IPS-11a (cell line): ENCODE results near the gene MN1.

Source experiments
- H3K4me3 ChIP-seq: one replicate; pipeline ENCODE4 v1.5.1; 2013; ENCODE audit warnings: low read depth, low read length, control low read depth

Gene MN1

DNA sequence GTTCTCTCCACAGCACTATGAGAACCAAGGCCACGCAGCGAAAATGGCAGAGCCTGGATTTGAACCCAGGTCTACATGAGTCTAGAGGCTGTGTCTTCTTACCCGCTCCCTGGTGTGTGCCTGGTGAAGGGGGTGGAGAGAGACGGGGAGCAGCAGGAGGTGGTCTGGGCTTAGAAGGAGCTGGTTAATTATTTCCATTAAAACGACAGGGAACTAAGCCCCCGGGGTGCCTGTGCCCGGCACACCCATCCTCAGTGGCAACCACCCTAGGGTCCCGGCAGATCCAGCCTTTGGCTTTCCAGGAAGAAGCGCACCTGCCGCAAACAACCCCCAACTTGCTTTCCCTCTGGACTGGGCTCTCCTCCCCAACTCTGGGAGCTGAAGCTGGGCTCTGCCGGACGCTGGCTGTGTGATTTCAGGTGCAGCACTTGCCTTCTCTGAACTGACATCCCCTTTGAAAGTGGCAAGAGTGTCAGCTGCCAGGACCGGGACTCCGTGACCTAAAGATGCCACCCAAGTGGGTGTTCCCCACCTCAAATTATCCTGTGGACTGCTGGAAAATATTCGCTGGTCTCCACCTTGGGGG lies 35.8 kb downstream of the MN1 start:
- no peak overlapping the region for H3K4me3 ChIP-seq

DNA sequence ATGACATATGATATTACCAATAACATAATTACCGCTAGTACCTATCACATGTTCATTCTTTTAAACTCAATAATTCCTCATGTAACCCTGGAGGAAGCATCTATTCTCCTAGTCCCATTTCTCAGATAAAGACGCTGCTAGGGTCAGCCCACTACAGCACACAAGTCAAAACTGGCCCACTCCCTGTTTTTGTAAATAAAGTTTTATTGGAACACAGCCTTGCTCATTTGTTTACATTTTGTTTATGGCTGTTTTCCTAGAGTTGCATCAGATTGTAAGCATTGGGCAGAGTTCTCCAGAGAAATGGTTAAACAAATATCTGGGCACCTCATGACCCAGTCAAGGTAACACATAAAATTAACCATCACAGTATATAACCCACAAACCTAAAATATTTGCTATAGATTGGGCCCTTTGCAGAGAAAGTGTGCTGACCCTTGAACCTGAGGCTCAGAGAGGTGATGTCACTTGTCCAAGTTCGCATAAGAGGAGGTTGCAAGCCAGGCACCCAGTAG lies 36.8 kb downstream of the MN1 start:
- H3K4me3 ChIP-seq: no peak overlapping the region

DNA sequence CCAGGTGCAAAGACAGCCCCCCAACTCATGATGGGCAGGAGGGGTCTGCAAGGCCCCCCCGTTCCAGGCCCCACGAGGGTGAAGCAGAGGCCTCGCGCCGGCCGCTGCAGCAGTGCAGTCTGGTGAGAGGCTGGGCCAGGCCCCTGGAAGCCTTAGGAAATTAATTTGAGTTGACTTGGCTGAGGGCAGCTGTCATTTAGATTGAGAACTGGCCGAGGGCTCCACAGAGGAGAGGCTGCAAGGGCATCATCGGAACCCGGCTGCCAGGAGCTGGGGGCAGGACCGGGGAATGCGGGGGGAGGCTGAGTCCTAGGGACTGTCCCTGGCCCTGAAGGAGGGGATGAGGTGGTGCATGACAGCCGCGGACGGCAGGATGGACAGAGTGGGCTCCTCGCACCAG lies 39.9 kb downstream of the MN1 start:
- H3K4me3 ChIP-seq: no peak overlapping the region

DNA sequence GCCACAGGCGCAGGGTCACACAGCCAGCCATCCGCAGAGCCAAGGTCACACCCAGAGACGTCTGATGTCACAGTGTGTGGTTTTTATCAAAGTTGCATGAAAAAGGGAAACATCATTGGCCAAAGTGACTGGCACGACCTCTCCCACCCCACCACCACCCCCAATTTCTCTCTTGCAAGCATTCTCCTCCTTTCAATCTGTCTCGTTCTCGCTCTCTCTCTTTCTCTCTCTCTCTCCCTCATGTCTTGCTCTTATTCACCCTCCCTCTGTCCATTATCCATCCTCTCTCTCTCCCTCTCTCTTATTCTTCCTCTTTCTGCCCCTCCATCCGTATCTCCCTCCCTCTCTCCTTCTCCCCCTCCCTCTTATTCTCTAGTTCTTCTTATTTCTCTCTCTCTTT lies 40.6 kb downstream of the MN1 start:
- H3K4me3 ChIP-seq: no peak overlapping the region

DNA sequence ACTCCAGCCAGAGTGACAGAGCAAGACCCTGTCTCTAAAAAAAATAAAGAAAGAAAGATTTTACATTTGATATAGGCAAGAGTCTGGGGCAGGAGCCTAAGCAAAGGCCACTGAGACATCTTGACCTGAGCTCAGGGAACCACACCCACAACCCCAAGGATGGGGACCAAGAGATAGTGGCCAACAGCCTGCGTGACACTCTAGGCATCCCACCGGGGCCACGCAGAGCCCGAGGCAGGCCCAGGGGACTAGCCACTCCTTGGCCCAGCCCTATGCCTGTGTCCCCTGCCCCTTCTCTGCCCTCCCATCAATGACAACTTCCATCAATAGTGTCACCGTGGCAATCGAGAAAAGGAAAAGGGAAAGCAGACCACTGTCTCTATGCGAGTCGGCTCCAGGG lies 41.1 kb downstream of the MN1 start:
- H3K4me3 ChIP-seq: no peak overlapping the region

DNA sequence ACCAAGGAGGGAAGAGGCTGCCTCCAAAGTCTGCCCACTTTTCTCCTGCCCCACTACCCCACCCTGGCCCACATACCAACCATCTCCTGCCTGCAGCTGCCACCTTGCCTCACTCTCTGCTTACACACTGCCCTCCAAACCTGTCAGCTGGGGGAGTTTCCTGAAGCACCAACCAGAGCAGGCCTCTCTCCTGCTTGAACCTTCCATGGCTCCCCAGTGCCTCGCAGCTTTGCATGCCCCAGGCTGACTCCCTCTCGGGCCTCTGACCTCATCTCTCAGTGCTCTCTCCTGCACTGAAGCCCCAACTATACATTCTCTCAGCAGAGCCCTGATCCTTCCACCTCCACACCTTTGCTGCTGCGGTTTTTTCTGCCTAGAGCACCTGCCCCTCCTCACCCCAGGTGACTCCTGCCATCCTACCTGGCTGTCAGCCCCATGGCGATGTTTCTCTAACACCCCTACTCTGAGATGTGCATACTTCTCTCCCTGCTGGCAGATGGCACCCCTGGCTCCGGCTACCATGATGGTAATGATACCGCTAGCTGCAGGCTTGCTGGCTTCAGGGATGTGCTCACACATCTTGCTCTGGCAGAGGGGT lies 43.5 kb downstream of the MN1 start:
- no peak overlapping the region for H3K4me3 ChIP-seq

DNA sequence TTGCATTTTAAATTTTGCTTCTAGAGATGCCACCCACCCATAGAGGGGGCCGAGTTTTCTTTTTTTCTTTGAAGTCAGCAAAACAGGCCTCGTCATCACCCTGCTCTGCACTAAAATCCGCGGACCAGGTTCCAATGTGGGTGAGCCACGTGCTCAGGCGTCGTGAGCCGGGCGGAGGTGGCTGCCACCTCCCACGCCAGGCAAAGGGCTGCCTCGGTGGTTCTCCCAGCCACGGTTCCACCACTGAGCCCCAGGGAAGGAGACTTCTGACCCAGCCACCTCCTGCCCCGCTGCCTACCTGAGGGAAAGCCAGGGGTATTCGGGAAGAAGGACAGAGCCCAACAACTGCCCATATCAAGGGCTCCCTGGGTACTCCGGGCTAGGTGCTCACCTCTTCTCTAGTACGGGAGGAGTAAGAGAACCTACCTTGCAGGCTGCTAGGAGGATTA lies 45.3 kb downstream of the MN1 start:
- no peak overlapping the region for H3K4me3 ChIP-seq

DNA sequence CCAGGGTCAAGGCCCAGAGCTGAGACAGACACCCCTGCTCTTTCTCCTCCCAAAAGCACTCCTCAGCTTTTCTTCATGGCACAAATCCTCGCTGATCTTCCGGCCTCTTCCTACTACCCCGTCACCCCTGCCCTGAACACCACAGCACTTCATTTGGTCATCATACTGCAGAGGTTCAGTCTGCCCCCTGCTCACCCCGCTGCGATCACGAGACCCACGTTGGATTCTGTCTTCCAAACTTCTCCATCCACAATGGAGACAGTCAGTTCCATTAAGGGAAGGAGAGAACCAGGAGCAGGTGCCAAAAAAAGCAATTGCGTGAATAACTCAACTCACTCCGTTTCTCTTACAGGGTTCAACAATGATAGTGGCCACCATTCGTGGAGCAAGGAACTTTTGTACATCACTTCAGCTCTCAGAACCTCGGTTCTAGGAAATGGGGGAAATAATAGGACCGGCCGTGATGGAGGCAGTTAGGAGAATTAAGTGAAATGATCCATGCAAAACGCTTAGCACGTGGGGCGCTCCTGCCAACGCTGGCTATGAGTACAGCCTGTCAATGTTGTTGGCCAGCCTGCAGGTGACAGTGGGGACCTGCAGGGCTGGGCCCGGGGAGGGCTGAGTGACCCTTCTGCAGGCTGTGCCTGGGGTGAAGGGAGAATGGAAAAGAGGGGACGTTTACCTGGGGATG lies 45.9 kb downstream of the MN1 start:
- no peak overlapping the region for H3K4me3 ChIP-seq

DNA sequence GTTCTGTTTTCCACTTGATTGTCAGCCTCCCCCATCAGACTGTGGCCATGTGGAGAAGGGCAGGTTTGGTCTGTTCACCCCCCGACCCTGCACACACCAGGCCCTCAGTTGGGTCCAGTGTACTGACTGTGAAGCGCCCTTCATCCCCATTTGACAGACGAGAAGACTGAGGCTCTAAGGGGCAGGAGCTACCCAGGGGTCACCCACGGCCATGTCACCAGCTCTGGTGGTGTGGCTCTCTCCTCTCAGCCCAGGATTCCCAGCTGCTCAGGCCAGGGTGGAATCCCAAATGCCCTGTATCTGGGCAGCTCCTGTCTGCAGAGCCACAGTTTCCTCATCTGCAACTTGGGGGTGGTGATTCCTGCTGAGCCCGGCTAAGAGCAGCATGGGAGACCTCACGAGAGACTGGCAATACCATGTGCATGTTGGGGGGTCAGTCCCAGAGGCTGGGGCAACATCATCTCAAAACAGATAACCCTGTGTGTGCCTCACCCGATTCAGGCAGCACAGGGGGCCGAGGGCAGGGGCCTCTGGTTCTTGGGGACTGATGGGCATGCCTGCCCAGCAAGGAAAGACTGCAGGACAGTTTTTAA lies 46.6 kb downstream of the MN1 start:
- H3K4me3 ChIP-seq: no peak overlapping the region

DNA sequence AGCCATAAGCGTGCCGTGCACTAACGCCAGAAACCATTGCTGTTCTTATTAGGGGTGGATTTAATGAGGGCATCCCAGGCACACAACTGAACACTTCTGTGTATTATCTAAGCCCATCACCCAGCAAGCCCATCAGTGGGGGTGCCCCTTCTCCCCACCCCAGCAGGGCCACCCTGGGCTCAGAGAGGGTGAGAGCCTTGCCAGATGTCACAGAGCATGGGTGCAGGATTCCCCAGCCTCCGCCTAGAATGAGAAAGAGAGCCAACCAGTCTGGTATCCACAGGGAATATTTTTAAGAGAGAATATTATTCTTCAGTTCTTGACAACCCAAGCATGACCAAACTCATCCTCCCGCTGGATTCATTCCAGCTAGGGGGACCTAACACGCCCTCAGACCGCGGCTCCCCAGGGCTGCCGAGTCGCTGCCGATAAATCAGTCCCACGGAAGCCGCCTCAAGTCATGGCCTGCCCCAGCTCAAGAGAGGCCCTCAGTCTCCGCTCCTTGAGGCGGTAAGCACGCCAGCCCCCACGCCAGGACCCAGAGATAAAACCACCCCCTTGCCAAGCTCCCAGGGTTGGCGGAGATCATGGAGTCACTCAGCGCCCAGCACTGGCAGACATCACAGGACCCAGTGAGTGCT lies 47.2 kb downstream of the MN1 start:
- H3K4me3 ChIP-seq: no peak overlapping the region

DNA sequence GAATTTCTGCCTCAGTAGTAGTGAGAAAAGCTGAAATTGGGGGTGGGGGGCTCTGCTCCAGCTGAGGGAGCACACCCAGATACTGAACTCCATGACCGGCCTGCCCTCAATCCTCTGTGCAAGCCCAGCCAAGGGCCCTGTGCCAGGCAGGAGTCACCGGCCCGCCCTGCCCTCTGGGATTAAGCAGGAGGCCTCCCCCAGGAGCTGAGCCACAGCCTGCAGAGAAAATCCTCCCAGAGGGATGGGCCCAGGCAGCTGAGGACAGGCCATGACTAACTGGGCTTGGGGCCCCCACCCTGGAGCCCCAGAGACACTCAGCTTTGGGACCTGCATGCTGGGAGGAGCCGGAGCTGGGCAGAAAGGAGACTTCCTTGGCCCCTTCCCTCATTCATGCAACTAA lies 48.8 kb downstream of the MN1 start:
- no peak overlapping the region for H3K4me3 ChIP-seq

DNA sequence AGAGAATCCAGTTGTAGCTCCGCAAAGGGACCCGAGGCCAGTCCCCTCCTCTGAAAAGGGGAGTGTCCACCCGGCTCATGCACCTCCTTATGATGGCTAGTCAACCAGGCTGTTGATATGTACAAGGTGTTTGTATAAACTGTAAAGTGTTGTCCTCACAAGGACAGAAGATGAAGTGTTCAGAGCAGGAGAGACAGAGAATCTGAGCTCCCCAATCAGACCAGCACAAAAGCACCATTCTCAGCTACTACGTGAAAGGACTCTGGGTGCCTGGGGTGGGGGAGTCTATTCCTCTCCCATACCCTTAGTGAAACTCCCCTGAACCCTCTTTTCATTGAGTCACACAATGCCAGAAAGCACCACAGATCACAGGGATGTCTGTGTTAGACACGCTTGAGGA lies 49.4 kb downstream of the MN1 start:
- no peak overlapping the region for H3K4me3 ChIP-seq

DNA sequence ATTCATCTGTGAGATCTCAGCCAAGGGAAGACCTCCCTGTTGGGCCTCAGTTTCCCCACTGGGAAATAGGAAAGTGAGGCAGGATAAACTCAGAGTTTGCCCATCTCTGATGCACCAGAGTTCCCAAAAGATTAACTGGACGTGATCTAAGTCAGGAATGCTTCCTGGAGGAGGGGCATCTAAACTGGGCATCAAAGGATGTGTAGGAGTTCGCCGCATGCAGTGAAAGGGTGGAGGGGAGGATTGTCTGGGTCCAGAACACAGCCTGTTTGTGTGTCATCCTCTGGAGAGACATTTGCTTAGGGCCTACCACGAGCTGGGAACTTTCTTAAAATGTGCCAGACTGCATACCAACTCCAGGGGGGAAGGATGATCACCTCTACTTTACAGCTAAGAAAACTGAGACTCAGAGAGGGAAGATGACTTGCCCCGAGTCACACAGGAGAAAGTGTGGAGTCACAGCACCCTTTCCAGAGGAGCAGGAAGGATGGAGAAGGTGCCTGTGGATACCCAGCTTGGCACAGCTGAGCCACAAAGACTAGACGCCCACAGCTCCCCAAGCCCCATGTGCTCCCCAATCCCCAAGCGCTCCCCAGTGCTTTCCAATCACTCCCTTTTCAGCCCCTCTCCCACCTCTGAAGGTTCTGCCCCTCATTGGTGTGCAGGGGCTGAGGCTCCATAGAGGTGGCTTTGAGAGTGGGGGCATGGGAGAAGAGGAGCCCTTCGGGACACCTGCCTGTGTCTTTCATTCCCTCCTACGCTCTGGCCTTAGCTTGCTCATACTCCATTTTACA lies 50.1 kb downstream of the MN1 start:
- no peak overlapping the region for H3K4me3 ChIP-seq

DNA sequence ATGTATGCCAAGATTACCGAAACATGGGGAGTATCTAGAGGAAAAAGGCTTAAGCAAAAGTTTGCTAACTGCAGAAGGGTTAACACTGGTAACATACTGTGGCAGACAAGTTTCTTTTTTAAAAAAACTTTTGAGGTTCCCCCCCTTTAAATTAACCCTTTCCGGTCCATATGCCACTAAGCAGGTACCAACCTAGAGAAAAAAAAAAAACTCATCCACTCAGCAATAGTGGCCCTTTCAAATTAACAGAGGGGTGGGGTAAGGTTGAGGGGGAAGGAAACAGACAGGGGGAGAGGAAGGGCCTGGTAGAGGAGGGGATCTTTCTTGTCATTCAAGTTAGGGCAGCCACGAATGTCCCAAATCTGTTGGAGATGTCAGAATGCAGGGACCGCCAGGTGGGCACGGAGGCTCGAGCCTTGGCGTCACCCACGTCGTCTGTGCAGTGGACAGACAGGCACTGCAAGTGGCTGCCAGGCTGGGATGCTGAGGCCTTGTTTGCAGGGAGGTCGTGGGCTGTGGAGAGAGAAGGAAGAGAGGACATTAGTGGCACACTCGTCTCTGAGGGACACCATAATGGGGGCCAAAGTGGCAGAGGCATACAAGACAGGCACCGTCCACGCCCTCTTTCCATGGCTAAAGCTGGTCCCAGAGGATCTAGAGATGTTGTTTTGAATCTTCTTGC lies 50.8 kb downstream of the MN1 start:
- H3K4me3 ChIP-seq: no peak overlapping the region

DNA sequence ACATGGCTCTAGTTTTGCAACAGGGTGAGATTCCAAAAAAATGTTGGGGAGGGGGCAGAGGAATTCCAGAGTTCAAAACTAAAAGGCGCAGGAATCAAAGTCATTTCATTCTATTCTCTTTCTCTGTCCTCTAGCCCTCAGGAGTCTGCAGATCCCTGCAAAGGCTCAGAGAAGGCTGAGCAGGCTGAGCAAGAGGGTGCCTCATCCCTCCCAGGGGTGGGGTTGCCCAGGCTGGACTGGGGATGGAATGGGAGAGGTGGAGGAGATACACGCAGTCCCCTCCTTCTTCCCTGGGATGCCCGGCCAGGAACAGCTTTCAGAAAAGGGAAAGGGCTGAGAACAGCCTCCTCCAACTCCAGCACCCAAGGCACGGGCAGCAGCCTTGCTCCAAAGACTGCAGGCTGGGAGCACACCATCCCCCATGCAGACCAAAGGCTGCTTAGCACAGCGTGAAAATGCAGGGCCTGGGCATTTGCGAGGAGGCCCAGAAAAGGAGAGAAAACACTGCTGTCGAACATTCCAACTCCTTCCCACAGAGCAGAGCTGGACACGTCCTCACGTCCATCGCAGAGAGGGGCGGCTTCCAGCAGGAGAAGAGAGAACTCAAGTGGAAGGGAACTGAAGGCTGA lies 51.8 kb downstream of the MN1 start:
- no peak overlapping the region for H3K4me3 ChIP-seq

DNA sequence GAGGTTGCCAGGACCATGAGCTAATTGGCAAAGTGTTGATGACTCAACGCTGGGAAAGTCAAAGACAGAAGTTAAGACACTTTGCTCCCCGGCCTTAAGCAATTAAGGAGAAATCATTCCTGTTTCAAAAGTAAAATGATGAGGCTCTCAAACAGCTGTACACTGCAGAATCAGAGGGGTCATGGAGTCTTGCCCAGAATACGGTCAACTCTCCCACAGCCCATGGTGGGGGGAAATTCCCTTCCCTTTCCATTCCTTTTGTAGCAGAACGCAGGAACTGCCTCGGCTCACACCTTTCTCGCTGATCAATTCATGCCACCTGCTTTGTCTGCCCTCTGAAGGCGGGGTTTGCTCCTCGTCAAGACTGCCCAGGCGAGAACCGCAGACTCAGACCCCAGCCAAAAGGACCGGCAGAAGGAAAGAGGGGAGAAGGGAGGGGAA lies 52.8 kb downstream of the MN1 start:
- H3K4me3 ChIP-seq: no peak overlapping the region

DNA sequence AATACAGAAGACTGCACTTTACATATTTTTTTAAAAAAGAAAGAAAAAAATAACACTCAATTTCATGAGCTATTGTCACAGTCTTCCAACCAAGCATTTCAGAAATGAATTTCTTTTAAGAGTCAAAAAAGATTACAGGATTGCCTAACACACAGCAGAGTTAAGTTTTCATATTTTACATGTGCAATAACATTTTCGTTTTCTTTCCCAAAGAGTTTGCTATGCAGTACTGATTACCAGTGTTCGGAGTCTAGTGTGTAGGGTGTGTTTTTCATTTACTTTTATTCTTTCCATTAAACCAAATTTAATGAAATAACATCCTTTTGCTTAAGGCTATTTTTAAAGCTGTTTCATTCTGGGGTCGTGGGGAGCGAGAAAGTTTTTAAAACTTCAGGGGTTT lies 53.2 kb downstream of the MN1 start:
- H3K4me3 ChIP-seq: no peak overlapping the region

DNA sequence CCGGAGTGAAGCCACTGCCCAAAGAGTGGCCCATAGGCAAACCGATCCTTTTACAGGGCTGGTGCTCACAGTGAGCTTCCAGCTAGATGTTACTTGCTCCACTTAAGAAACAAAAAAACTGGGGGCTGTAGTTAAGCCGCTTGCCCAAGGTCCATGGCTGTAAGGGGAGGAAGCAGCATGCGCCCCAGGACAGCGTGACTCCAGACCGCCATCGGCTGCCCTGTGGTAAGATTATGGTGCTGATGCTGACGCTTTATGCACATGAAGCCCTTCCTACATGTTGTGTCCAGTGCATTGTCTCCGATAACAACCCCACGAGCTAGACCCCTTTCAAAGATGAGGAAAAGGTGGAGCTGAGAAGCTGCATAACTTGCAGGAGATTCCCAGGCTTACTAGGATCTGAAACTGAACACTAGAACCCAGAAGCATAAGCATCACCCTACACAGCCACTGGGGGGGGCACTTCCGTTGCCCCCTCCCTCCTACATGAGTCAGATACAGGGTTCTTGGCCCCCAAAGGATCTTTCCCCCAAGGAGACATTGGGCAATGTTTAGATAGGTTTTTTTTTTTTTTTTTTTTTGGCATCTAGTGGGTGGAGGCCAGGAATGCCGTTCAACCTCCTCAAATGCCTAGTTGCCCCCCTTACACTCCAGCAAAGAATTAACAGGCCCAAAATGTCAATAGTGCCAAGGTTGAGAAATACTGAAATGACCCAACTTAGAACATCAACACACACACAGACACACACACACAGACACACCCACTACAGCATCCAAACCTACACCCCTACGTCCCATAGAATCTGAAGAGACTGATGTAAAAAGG lies 53.9 kb downstream of the MN1 start:
- no peak overlapping the region for H3K4me3 ChIP-seq

DNA sequence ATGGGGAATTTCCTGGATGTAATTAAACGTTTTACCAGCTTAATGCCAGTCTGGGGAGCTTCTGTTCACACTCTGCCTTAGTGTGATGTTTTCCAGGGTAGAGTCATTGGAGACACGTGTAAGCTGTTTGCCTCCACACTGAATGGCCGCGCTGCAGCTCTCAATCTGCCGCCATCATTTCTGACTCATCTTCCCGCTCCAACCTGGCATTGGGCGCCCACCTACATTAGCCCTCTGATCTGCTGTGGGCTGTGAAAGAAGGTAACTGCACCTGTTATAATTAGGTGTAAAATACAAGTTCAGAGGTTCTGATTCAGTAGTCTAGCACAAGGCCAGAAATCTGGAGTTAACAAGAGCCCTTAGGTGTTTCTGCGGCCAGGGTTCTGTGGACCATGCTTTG lies 54.6 kb downstream of the MN1 start:
- H3K4me3 ChIP-seq: no peak overlapping the region
